GM12878 (cell line): ENCODE measurements around the gene PDXDC1. TPM values are rescaled to one million over a fixed set of nuclear protein-coding genes. Genes with fewer than 3 reads are reported as not detected.
"Not testable (repeated sequence)": the region's sequence is repeated elsewhere in the genome, so short reads cannot be mapped to it uniquely, and the experiment has no call there.

Source experiments
- ATAC-seq: fragments of 200-7000 bp; cut with Tn5 transposase; 3 replicates; pipeline ENCODE4 v1.9.1; 2020; ENCODE audit warnings: mild to moderate bottlenecking, moderate library complexity
- BruUV-seq: library from RNA; stranded (reverse); fragments of 400-500 nt; replicated peaks from 2 replicates; lab custom pipeline; 2021; lab: Mats Ljungman, UMichigan
- CTCF ChIA-PET: fragments of 300-600 bp; sonication (Branson Sonifier 250); formaldehyde crosslinking; extraction: SDS; loops from one replicate; lab custom pipeline; 2021; ENCODE audit warnings: inconsistent platforms; lab: Yijun Ruan, JAX
- POLR2A ChIA-PET: fragments of 350-600 bp; formaldehyde crosslinking; extraction: SDS; loops from one replicate; lab custom pipeline; 2021; ENCODE audit warnings: inconsistent platforms; lab: Charles Lee
- RAD21 ChIA-PET: fragments of 300-600 bp; sonication (Branson Sonifier 250); formaldehyde crosslinking; loops from one replicate; lab custom pipeline; 2023; ENCODE audit warnings: antibody characterized with exemption; ENCODE audit not compliant: unreplicated experiment; lab: Charles Lee
- SMC1A ChIA-PET: fragments of 300-600 bp; sonication (Branson Sonifier 250); formaldehyde crosslinking; loops from one replicate; lab custom pipeline; 2023; ENCODE audit not compliant: unreplicated experiment, uncharacterized antibody; lab: Charles Lee
- DNase-seq: peaks from one replicate; pipeline ENCODE4 v3.0.0-alpha.2; 2011; ENCODE audit warnings: low read depth, low spot score
- FAIRE-seq: peaks from 3 replicates; lab custom pipeline; 2011; peaks lifted over from hg19 to GRCh38; lab: Jason Lieb, UNC
- H2AFZ ChIP-seq: 2 replicates; pipeline ENCODE4 v1.6.0; 2011; ENCODE audit warnings: low read depth, low read length, control low read depth; ENCODE audit not compliant: control insufficient read depth
- H3K27ac ChIP-seq: 2 replicates; pipeline ENCODE4 v1.5.1; 2011; ENCODE audit warnings: control low read depth; ENCODE audit not compliant: control insufficient read depth, insufficient read depth
- H3K27me3 ChIP-seq, 2 experiments: replicated peaks in 1 of 2; 2 replicates each; pipeline versions ENCODE4 v1.6.0 to v1.6.1; 2011; ENCODE audit warnings: low read length in 1 of 2; ENCODE audit not compliant: control insufficient read depth in 2 of 2, insufficient read depth in 2 of 2
- H3K36me3 ChIP-seq, 2 experiments: 2 replicates each; pipeline ENCODE4 v1.5.1; 2011; ENCODE audit warnings: low read length in 1 of 2; ENCODE audit not compliant: control insufficient read depth in 2 of 2, insufficient read depth in 2 of 2
- H3K4me1 ChIP-seq: 2 replicates; pipeline ENCODE4 v1.6.1; 2011; ENCODE audit warnings: mild to moderate bottlenecking, low read length, moderate library complexity, mixed read lengths; ENCODE audit not compliant: control insufficient read depth, insufficient read depth
- H3K4me2 ChIP-seq: 2 replicates; pipeline ENCODE4 v1.6.0; 2011; ENCODE audit warnings: control low read depth; ENCODE audit not compliant: control insufficient read depth, insufficient read depth
- H3K4me3 ChIP-seq: fragments of 200-600 bp; sonication (generic); 2 replicates; pipeline ENCODE4 v1.5.1; 2016
- H3K79me2 ChIP-seq: 2 replicates; pipeline ENCODE4 v1.6.0; 2011; ENCODE audit warnings: low read length; ENCODE audit not compliant: control insufficient read depth, insufficient read depth
- H3K9ac ChIP-seq: 2 replicates; pipeline ENCODE4 v1.8.0; 2011; ENCODE audit warnings: low read length, control low read depth, mixed read lengths; ENCODE audit not compliant: control insufficient read depth, insufficient read depth
- H3K9me3 ChIP-seq: replicated peaks from 3 replicates; pipeline ENCODE4 v1.5.1; 2011; ENCODE audit warnings: mild to moderate bottlenecking, low read length; ENCODE audit not compliant: control insufficient read depth, insufficient read depth
- H4K20me1 ChIP-seq: 2 replicates; pipeline ENCODE4 v1.6.0; 2011; ENCODE audit not compliant: control insufficient read depth, insufficient read depth
- MEF2A ChIP-seq: IDR thresholded peaks from 2 replicates; pipeline ENCODE4 v1.6.1; 2011; ENCODE audit warnings: low read depth, mild to moderate bottlenecking, low read length, moderate library complexity; ENCODE audit not compliant: insufficient read depth
- NR2F1 ChIP-seq: fragments of 450-650 bp; conservative IDR thresholded peaks from 2 replicates; pipeline ENCODE4 v1.6.1; 2017; ENCODE audit warnings: mild to moderate bottlenecking
- POLR2A ChIP-seq: IDR thresholded peaks from 2 replicates; pipeline ENCODE4 v1.6.1; 2011; ENCODE audit warnings: low read depth, mild to moderate bottlenecking, low read length
- STAT1 ChIP-seq: fragments of 450-650 bp; conservative IDR thresholded peaks from 2 replicates; pipeline ENCODE4 v1.6.1; 2014; ENCODE audit warnings: antibody characterized with exemption, mild to moderate bottlenecking
- SUPT20H ChIP-seq: IDR thresholded peaks from 2 replicates; pipeline ENCODE4 v1.6.1; 2011; ENCODE audit warnings: low read depth, mild to moderate bottlenecking, low read length, moderate library complexity, borderline replicate concordance; ENCODE audit not compliant: control insufficient read depth
- SUZ12 ChIP-seq: fragments of 200-600 bp; sonication (generic); IDR thresholded peaks from one replicate; pipeline ENCODE4 v1.6.1; 2018; ENCODE audit warnings: antibody characterized with exemption, mild to moderate bottlenecking; ENCODE audit not compliant: unreplicated experiment
- TARDBP ChIP-seq: IDR thresholded peaks from 2 replicates; pipeline ENCODE4 v1.6.1; 2016; ENCODE audit warnings: borderline replicate concordance
- ZNF217 ChIP-seq: fragments of 450-650 bp; IDR thresholded peaks from 2 replicates; pipeline ENCODE4 v1.6.1; 2017; ENCODE audit warnings: antibody characterized with exemption, mild to moderate bottlenecking
- WGBS: methylation state at CpG from one replicate; pipeline ENCODE4 v1.1.6; 2016; ENCODE audit warnings: low lambda C conversion rate; ENCODE audit not compliant: insufficient replicate concordance, insufficient coverage; ENCODE audit errors: missing lambda C conversion rate; 5-methylcytosine and 5-hydroxymethylcytosine counted together
- in situ Hi-C: fragments of 300-500 bp; cut with MboI; formaldehyde crosslinking; loops from 9 replicates; pipeline ENCODE4 v1.14.3; 2018; ENCODE audit warnings: mixed read lengths
- intact Hi-C: fragments of 100-400 bp; cut with micrococcal nuclease; formaldehyde crosslinking; loops from one replicate; pipeline ENCODE4 v1.14.2; 2022; ENCODE audit not compliant: unreplicated experiment
- polyA plus RNA-seq, 11 experiments: library from polyadenylated mRNA; depleted of rRNA in 4 of 11; unstranded in 6 of 11; stranded (reverse) in 5 of 11; fragments of >200 nt; fragmentation: Nextera tagmentation in 4 of 11; fragmentation: Illumina TruSeq in 1 of 11; extraction: Ambion mirVana in 4 of 11; extraction: Trizol in 1 of 11; gene quantifications; 1 replicate in 1 of 11; 2 replicates in 10 of 11; pipeline versions ENCODE4 v1.2.1 to v1.2.3, GENCODE V29; 2011 to 2016; ENCODE audit warnings: inconsistent platforms in 2 of 11, missing spikeins in 2 of 11, low read depth in 1 of 11
- total RNA-seq, 4 experiments: library from RNA; depleted of rRNA in 3 of 4; stranded (reverse); fragments of >200 nt in 3 of 4; fragmentation: Illumina TruSeq in 1 of 4; extraction: Trizol in 1 of 4; gene quantifications; 2 replicates each; pipeline versions ENCODE4 v1.2.1 to v1.2.3, GENCODE V29; 2013 to 2021
- TF ChIP-seq, protein P1 (sequence below): fragments of 450-650 bp; IDR thresholded peaks from 2 replicates; pipeline ENCODE4 v1.6.1; 2017; ENCODE audit warnings: mild to moderate bottlenecking, moderate library complexity
- TF ChIP-seq, protein P2 (sequence below): fragments of 450-650 bp; IDR thresholded peaks from 2 replicates; pipeline ENCODE4 v1.6.1; 2018; ENCODE audit warnings: mild to moderate bottlenecking, low read depth, moderate library complexity; ENCODE audit not compliant: partially characterized antibody

Gene PDXDC1
- total and polyA plus RNA-seq, 10 of the 15 experiments (the other 5 are each of a cell fraction or from before 2014, with no cell fraction given): 6.1 to 78.2 (median 53.8) TPM

- Histone ChIP-seq H3K27ac (no peak overlapping the region), H3K79me2 (no peaks in the 10 kb centered on the region; the same call in 1 of the 2 replicates), H4K20me1 (no peaks in the 10 kb centered on the region), H3K36me3 (no peaks in the 10 kb centered on the region), H2AFZ (no peak overlapping the region)
- WGBS: 83% methylated on average over 11 of the region's 15 CpGs
- intact Hi-C loops (no loop called here), in situ Hi-C loops (no loop called here)
- RAD21 ChIA-PET: no interaction called here
- no peak for DNase-seq
- POLR2A ChIA-PET: no interaction called here
- CTCF ChIA-PET: no interaction called here
- SMC1A ChIA-PET: no interaction called here
- TF ChIP-seq SUPT20H (no peak), STAT1 (no peak), TARDBP (no peak), SUZ12 (no peak), POLR2A (no peak), MEF2A (no peak), ZNF217 (no peak), NR2F1 (no peak)
- TF ChIP-seq, protein P1, sequence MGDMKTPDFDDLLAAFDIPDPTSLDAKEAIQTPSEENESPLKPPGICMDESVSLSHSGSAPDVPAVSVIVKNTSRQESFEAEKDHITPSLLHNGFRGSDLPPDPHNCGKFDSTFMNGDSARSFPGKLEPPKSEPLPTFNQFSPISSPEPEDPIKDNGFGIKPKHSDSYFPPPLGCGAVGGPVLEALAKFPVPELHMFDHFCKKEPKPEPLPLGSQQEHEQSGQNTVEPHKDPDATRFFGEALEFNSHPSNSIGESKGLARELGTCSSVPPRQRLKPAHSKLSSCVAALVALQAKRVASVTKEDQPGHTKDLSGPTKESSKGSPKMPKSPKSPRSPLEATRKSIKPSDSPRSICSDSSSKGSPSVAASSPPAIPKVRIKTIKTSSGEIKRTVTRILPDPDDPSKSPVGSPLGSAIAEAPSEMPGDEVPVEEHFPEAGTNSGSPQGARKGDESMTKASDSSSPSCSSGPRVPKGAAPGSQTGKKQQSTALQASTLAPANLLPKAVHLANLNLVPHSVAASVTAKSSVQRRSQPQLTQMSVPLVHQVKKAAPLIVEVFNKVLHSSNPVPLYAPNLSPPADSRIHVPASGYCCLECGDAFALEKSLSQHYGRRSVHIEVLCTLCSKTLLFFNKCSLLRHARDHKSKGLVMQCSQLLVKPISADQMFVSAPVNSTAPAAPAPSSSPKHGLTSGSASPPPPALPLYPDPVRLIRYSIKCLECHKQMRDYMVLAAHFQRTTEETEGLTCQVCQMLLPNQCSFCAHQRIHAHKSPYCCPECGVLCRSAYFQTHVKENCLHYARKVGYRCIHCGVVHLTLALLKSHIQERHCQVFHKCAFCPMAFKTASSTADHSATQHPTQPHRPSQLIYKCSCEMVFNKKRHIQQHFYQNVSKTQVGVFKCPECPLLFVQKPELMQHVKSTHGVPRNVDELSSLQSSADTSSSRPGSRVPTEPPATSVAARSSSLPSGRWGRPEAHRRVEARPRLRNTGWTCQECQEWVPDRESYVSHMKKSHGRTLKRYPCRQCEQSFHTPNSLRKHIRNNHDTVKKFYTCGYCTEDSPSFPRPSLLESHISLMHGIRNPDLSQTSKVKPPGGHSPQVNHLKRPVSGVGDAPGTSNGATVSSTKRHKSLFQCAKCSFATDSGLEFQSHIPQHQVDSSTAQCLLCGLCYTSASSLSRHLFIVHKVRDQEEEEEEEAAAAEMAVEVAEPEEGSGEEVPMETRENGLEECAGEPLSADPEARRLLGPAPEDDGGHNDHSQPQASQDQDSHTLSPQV: no peak
- TF ChIP-seq, protein P2, sequence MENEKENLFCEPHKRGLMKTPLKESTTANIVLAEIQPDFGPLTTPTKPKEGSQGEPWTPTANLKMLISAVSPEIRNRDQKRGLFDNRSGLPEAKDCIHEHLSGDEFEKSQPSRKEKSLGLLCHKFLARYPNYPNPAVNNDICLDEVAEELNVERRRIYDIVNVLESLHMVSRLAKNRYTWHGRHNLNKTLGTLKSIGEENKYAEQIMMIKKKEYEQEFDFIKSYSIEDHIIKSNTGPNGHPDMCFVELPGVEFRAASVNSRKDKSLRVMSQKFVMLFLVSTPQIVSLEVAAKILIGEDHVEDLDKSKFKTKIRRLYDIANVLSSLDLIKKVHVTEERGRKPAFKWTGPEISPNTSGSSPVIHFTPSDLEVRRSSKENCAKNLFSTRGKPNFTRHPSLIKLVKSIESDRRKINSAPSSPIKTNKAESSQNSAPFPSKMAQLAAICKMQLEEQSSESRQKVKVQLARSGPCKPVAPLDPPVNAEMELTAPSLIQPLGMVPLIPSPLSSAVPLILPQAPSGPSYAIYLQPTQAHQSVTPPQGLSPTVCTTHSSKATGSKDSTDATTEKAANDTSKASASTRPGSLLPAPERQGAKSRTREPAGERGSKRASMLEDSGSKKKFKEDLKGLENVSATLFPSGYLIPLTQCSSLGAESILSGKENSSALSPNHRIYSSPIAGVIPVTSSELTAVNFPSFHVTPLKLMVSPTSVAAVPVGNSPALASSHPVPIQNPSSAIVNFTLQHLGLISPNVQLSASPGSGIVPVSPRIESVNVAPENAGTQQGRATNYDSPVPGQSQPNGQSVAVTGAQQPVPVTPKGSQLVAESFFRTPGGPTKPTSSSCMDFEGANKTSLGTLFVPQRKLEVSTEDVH: no peak
- TF ChIP-seq, all 136 proteins: peak for 0
- H3K4me1 ChIP-seq: no peaks in the 10 kb centered on the region
- H3K27me3 ChIP-seq: no peaks in the 10 kb centered on the region
- H3K9me3 ChIP-seq: no peaks in the 10 kb centered on the region
- FAIRE-seq (no peak), ATAC-seq (no peak; the same call in 2 of the 3 replicates)
- no peak overlapping the region for H3K9ac ChIP-seq
- no peak overlapping the region for H3K4me2 ChIP-seq
- no peak overlapping the region for H3K4me3 ChIP-seq
- no TSS peak for BruUV-seq
Observed at GRCh38 chr16:15141586-15141985, 166.8 kb downstream of the PDXDC1 start.

- H3K9ac ChIP-seq, H3K27ac ChIP-seq, H3K9me3 ChIP-seq, DNase-seq, SMC1A ChIA-PET, H3K4me1 ChIP-seq, in situ Hi-C loops, ATAC-seq, BruUV-seq, H3K4me2 ChIP-seq, H3K36me3 ChIP-seq, intact Hi-C loops, RAD21 ChIA-PET, H3K4me3 ChIP-seq, POLR2A ChIA-PET, FAIRE-seq, H4K20me1 ChIP-seq, H3K79me2 ChIP-seq, CTCF ChIA-PET, H2AFZ ChIP-seq, H3K27me3 ChIP-seq: not testable (repeated sequence)
- WGBS: 94% methylated on average over 14 of the region's 27 CpGs
Observed at GRCh38 chr16:15142107-15142890, 167.5 kb downstream of the PDXDC1 start.
